Neural cell (in vitro differentiated cells): ENCODE results near the gene PLXNA4. TPM values are rescaled to one million over a fixed set of nuclear protein-coding genes. Genes with fewer than 3 reads are reported as not detected.

Experiments
- H2AFZ ChIP-seq: fragments of 200-600, 300-800 bp; sonication (generic), shearing (Covaris generic); 2 replicates; pipeline ENCODE4 v1.6.0; 2014; ENCODE audit warnings: low read depth, mild to moderate bottlenecking, antibody characterized with exemption, low read length, moderate library complexity
- H3F3A ChIP-seq: fragments of 200-600 bp; shearing (Covaris generic); 2 replicates; pipeline ENCODE4 v1.6.1; 2016; ENCODE audit warnings: mild to moderate bottlenecking, moderate library complexity, mixed read lengths, antibody characterized with exemption, low read length; ENCODE audit not compliant: insufficient read depth, poor library complexity, severe bottlenecking
- H3K27ac ChIP-seq: fragments of 200-600, 300-800 bp; sonication (generic), shearing (Covaris generic); 2 replicates; pipeline ENCODE4 v1.5.1; 2014; ENCODE audit warnings: mild to moderate bottlenecking, low read length, moderate library complexity
- H3K27me3 ChIP-seq: fragments of 300-800, 200-600 bp; sonication (generic), shearing (Covaris generic); 2 replicates; pipeline ENCODE4 v1.6.0; 2014; ENCODE audit warnings: mild to moderate bottlenecking, low read depth, low read length, moderate library complexity; ENCODE audit not compliant: insufficient read depth
- H3K36me3 ChIP-seq: fragments of 300-800, 200-600 bp; sonication (generic), shearing (Covaris generic); 2 replicates; pipeline ENCODE4 v1.5.1; 2014; ENCODE audit warnings: mild to moderate bottlenecking, antibody characterized with exemption, low read length, moderate library complexity; ENCODE audit not compliant: insufficient read depth
- H3K4me2 ChIP-seq: fragments of 300-800, 200-600 bp; sonication (generic), shearing (Covaris generic); 2 replicates; pipeline ENCODE4 v1.6.0; 2014; ENCODE audit warnings: mild to moderate bottlenecking, low read length
- H3K4me3 ChIP-seq: fragments of 300-800, 200-600 bp; sonication (generic), shearing (Covaris generic); 2 replicates; pipeline ENCODE4 v1.5.1; 2014; ENCODE audit warnings: mild to moderate bottlenecking, low read length, moderate library complexity
- H3K79me2 ChIP-seq: fragments of 200-600 bp; shearing (Covaris generic); replicated peaks from 2 replicates; pipeline ENCODE4 v1.6.0; 2014; ENCODE audit warnings: mild to moderate bottlenecking, low read length, moderate library complexity; ENCODE audit not compliant: insufficient read depth
- H3K9ac ChIP-seq: fragments of 300-800, 200-600 bp; sonication (generic), shearing (Covaris generic); 2 replicates; pipeline ENCODE4 v1.6.1; 2016; ENCODE audit warnings: mild to moderate bottlenecking, low read length, mixed read lengths
- H3K9me2 ChIP-seq: fragments of 200-600 bp; shearing (Covaris generic); 2 replicates; pipeline ENCODE4 v1.6.1; 2016; ENCODE audit warnings: mild to moderate bottlenecking, low read length, mixed read lengths; ENCODE audit not compliant: insufficient read depth
- H3K9me3 ChIP-seq: fragments of 200-600, 300-800 bp; sonication (generic), shearing (Covaris generic); 2 replicates; pipeline ENCODE4 v1.6.1; 2016; ENCODE audit warnings: mild to moderate bottlenecking, mixed run types, low read length, moderate library complexity, mixed read lengths
- H4K20me1 ChIP-seq: fragments of 200-600 bp; shearing (Covaris generic); 2 replicates; pipeline ENCODE4 v1.6.1; 2016; ENCODE audit warnings: mild to moderate bottlenecking, mixed run types; ENCODE audit not compliant: insufficient read depth
- CTCF ChIP-seq: fragments of 450-650 bp; IDR thresholded peaks from 2 replicates; pipeline ENCODE4 v1.5.1; 2014; ENCODE audit warnings: antibody characterized with exemption, mild to moderate bottlenecking, moderate library complexity; ENCODE audit not compliant: poor library complexity, severe bottlenecking
- EP300 ChIP-seq: fragments of 450-650 bp; conservative IDR thresholded peaks from 2 replicates; pipeline ENCODE4 v1.6.1; 2014; ENCODE audit warnings: antibody characterized with exemption, mild to moderate bottlenecking, moderate library complexity; ENCODE audit not compliant: poor library complexity, severe bottlenecking
- EZH2 ChIP-seq: fragments of 200-600, 300-800 bp; shearing (Covaris generic), sonication (generic); IDR thresholded peaks from 2 replicates; pipeline ENCODE4 v1.6.1; 2014; ENCODE audit warnings: antibody characterized with exemption, low read length, borderline replicate concordance, mild to moderate bottlenecking; ENCODE audit not compliant: insufficient read depth, poor library complexity, severe bottlenecking
- MXI1 ChIP-seq: fragments of 450-650 bp; conservative IDR thresholded peaks from 2 replicates; pipeline ENCODE4 v1.6.1; 2014; ENCODE audit warnings: antibody characterized with exemption, mild to moderate bottlenecking; ENCODE audit not compliant: poor library complexity, severe bottlenecking
- POLR2AphosphoS5 ChIP-seq: IDR thresholded peaks from 2 replicates; pipeline ENCODE4 v1.6.1; 2012
- RAD21 ChIP-seq: fragments of 450-650 bp; conservative IDR thresholded peaks from 2 replicates; pipeline ENCODE4 v1.6.1; 2014; ENCODE audit warnings: antibody characterized with exemption, mild to moderate bottlenecking, moderate library complexity
- REST ChIP-seq: IDR thresholded peaks from 2 replicates; pipeline ENCODE4 v1.6.1; 2012; ENCODE audit warnings: borderline replicate concordance
- SMC3 ChIP-seq: fragments of 450-650 bp; conservative IDR thresholded peaks from 2 replicates; pipeline ENCODE4 v1.6.1; 2014; ENCODE audit warnings: antibody characterized with exemption, mild to moderate bottlenecking, moderate library complexity; ENCODE audit not compliant: poor library complexity
- TAF1 ChIP-seq: IDR thresholded peaks from 2 replicates; pipeline ENCODE4 v1.6.1; 2012; ENCODE audit warnings: low read depth
- polyA plus RNA-seq: library from polyadenylated mRNA; depleted of rRNA; stranded (reverse); fragments of >200 nt; gene quantifications from 2 replicates; pipeline ENCODE4 v1.2.3, GENCODE V29; 2014

Gene PLXNA4
- polyA plus RNA-seq, 1 donor from 2014 or later = 7.2 TPM

- Histone ChIP-seq H3K9me2 (no peaks in the 10 kb centered on the region), H3K79me2 (no peaks in the 10 kb centered on the region), H3F3A (no peaks in the 10 kb centered on the region), H3K36me3 (no peaks in the 10 kb centered on the region), H3K9me3 (no peaks in the 10 kb centered on the region), H3K4me2 (no peak overlapping the region), H3K9ac (no peak overlapping the region), H3K4me3 (no peak overlapping the region), H2AFZ (no peak overlapping the region), H3K27me3 (no peaks in the 10 kb centered on the region), H3K27ac (no peak overlapping the region), H4K20me1 (no peaks in the 10 kb centered on the region)
- TF ChIP-seq RAD21 = no peak
- no peak for TF ChIP-seq REST
These were observed 16.7 kb upstream of the PLXNA4 start for GRCh38 chr7:132592936-132593335.

- no peak overlapping the region for H2AFZ ChIP-seq
- no peaks in the 10 kb centered on the region for H3K79me2 ChIP-seq
- H3K9ac ChIP-seq = no peak overlapping the region
- no peaks in the 10 kb centered on the region for H3K27me3 ChIP-seq
- no peaks in the 10 kb centered on the region for H3K9me2 ChIP-seq
- H3K4me2 ChIP-seq = no peak overlapping the region
- H4K20me1 ChIP-seq = no peaks in the 10 kb centered on the region
- TF ChIP-seq RAD21 (no peak), CTCF (no peak), POLR2AphosphoS5 (no peak), EZH2 (no peak), TAF1 (no peak), EP300 (no peak), SMC3 (no peak), MXI1 (no peak), REST (no peak)
- no peaks in the 10 kb centered on the region for H3K9me3 ChIP-seq
- no peaks in the 10 kb centered on the region for H3F3A ChIP-seq
- H3K4me3 ChIP-seq = no peak overlapping the region
- H3K27ac ChIP-seq = no peak overlapping the region
- no peaks in the 10 kb centered on the region for H3K36me3 ChIP-seq
These were observed 16.1 kb upstream of the PLXNA4 start for GRCh38 chr7:132592231-132592920.
